Parathyroid adenoma (tissue), 2 donors: ENCODE results near the gene LCN9.

Experiments
- H2AFZ ChIP-seq: fragments of 300-600 bp; sonication (generic); one replicate; pipeline ENCODE4 v1.7.0; 2017; ENCODE audit warnings: antibody characterized with exemption, mild to moderate bottlenecking
- H3K27ac ChIP-seq: fragments of 300-600 bp; sonication (generic); one replicate; pipeline ENCODE4 v1.7.0; 2017
- H3K27me3 ChIP-seq: fragments of 300-600 bp; sonication (generic); one replicate; pipeline ENCODE4 v1.7.0; 2017; ENCODE audit warnings: low read length; ENCODE audit not compliant: control insufficient read depth, insufficient read depth
- H3K36me3 ChIP-seq: fragments of 300-600 bp; sonication (generic); one replicate; pipeline ENCODE4 v1.7.0; 2017; ENCODE audit warnings: low read length; ENCODE audit not compliant: control insufficient read depth, insufficient read depth
- H3K4me1 ChIP-seq: fragments of 300-600 bp; sonication (generic); one replicate; pipeline ENCODE4 v1.7.0; 2017; ENCODE audit warnings: control low read depth
- H3K4me2 ChIP-seq: fragments of 300-600 bp; sonication (generic); one replicate; pipeline ENCODE4 v1.7.0; 2017; ENCODE audit warnings: low read length
- H3K4me3 ChIP-seq: fragments of 300-600 bp; sonication (generic); one replicate; pipeline ENCODE4 v1.7.0; 2017; ENCODE audit warnings: low read depth, low read length
- H3K79me2 ChIP-seq: fragments of 300-600 bp; sonication (generic); one replicate; pipeline ENCODE4 v1.7.0; 2017; ENCODE audit warnings: control low read depth
- H3K9ac ChIP-seq: fragments of 300-600 bp; sonication (generic); one replicate; pipeline ENCODE4 v1.7.0; 2017; ENCODE audit warnings: mild to moderate bottlenecking
- H3K9me3 ChIP-seq: fragments of 300-600 bp; sonication (generic); one replicate; pipeline ENCODE4 v1.7.0; 2017; ENCODE audit warnings: low read length; ENCODE audit not compliant: control insufficient read depth
- TF ChIP-seq, protein P1 (sequence below): fragments of 300-600 bp; sonication (generic); IDR thresholded peaks from one replicate; pipeline ENCODE4 v1.7.0; 2017; ENCODE audit warnings: antibody characterized with exemption, mild to moderate bottlenecking
- donor health status: primary hyperparathyroidism.

The LCN9 gene, protein sequence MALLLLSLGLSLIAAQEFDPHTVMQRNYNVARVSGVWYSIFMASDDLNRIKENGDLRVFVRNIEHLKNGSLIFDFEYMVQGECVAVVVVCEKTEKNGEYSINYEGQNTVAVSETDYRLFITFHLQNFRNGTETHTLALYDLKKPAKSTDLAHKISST

GRCh38 chr9:135662758-135663450, at the start of gene LCN9:
LCN9 (plus strand) TSS chr9:135663309; CDS start chr9:135663322, 13 bp downstream.
- Histone ChIP-seq H3K79me2 (no peaks in the 10 kb centered on the region), H3K27ac (peak within 1 kb of the TSS; percentile 81), H3K27me3 (no peaks in the 10 kb centered on the region), H3K9me3 (no peaks in the 10 kb centered on the region), H3K9ac (no peak within 1 kb of the TSS), H3K36me3 (no peaks in the 10 kb centered on the region), H3K4me2 (peak within 1 kb of the TSS; percentile 30), H3K4me3 (no peak within 1 kb of the TSS), H2AFZ (peak within 1 kb of the TSS; percentile 50), H3K4me1 (peaks cover 9% of the 10 kb centered on the region)
- TF ChIP-seq, protein P1, sequence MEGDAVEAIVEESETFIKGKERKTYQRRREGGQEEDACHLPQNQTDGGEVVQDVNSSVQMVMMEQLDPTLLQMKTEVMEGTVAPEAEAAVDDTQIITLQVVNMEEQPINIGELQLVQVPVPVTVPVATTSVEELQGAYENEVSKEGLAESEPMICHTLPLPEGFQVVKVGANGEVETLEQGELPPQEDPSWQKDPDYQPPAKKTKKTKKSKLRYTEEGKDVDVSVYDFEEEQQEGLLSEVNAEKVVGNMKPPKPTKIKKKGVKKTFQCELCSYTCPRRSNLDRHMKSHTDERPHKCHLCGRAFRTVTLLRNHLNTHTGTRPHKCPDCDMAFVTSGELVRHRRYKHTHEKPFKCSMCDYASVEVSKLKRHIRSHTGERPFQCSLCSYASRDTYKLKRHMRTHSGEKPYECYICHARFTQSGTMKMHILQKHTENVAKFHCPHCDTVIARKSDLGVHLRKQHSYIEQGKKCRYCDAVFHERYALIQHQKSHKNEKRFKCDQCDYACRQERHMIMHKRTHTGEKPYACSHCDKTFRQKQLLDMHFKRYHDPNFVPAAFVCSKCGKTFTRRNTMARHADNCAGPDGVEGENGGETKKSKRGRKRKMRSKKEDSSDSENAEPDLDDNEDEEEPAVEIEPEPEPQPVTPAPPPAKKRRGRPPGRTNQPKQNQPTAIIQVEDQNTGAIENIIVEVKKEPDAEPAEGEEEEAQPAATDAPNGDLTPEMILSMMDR: no peak

GRCh38 chr9:135613946-135614805, 48.9 kb upstream of the LCN9 start:
- Histone ChIP-seq H3K4me1 (no peaks in the 10 kb centered on the region), H3K4me2 (no peak overlapping the region), H3K4me3 (no peak overlapping the region), H3K27me3 (no peaks in the 10 kb centered on the region), H3K9ac (no peak overlapping the region), H3K79me2 (no peaks in the 10 kb centered on the region), H2AFZ (no peak overlapping the region), H3K9me3 (no peaks in the 10 kb centered on the region), H3K36me3 (no peaks in the 10 kb centered on the region), H3K27ac (no peak overlapping the region)
- TF ChIP-seq, protein P1: no peak

DNA sequence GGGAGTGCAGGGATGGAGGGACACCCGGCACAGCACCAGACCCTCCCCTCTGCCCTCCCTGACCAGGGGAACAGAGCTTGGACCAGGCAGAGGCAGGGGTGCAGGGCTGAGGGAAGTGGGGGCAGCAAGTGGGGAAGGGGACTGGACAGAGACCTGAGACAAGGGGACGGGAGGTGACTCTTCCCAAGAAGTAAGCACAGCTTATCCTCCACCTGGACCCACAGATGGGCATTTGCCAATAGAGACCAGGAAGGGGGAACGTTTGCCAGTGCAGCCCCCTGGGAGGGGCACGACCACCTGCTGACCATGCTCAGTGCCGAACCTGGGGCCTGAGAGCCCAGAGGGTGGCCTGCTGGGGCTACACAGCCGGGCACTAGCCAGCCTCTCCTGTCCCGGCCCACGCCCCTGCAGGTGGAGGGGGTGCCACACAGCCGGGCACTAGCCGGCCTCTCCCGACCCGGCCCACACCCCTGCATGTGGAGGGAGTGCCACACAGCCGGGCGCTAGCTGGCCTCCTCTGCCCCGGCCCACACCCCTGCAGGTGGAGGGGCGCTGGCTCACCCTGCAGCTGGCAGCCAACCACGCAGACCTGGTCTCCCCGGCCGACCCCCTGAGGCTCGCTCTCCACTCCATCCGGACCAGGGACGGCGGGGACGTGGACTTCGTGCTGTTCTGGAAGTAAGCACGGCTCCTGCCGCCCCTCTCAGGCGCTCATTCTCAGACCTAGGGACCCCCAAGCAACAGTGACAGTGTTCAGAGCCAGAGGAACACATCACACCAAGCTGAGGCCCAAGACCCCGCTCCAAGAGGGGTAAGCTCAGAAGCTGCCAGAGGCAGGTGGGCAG, 48.1 kb upstream of the LCN9 start:
- Histone ChIP-seq H3K4me3 (no peak overlapping the region), H3K4me2 (no peak overlapping the region), H3K27me3 (no peaks in the 10 kb centered on the region), H3K9me3 (no peaks in the 10 kb centered on the region), H3K9ac (no peak overlapping the region), H3K27ac (no peak overlapping the region), H2AFZ (no peak overlapping the region), H3K36me3 (no peaks in the 10 kb centered on the region), H3K79me2 (no peaks in the 10 kb centered on the region), H3K4me1 (no peaks in the 10 kb centered on the region)
- TF ChIP-seq, protein P1: no peak

DNA sequence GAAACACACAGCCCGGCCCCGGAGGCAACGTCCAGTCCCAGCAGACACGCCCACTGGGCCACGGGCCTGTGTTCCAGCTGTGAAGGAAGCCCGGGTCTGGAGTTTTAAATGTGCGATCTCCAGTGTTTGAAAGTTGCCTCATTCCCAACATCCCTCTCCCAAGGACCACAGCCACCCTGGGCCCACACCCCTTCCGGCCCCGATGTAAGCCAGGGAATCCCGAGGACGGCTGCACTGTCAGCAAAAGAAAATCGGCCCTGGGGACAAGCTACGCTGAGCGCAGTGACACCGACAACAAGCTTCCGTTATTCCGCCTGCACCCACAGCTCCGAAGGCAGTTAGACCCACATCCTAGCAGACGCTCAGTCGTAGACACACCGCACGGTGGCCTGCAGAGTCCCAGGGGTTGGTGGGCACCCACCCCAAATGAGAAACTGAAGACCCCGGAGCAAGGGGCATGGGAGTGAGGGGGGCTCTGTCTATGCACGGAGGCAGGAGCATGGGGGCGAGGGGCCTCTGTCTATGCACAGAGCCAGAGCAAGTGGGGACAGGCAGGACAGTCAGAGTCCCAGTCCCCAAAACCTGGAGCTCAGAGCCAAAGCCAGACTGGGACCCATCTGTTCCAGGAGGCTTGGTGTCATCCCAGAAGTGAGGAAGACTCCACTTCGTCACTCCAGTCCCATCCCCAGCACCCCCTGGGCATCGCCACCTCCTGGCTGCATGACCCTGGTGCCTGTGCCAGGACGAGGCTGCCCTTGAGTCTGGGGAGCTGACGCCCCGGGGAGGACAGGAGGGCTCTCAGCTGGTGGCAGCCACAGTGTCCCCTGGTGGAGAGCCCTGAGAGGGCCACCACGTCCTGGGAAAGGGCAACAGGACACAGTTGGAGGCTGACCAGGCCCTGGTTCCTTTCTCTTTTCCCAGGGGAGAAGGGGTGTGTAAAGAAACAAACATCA, 47.2 kb upstream of the LCN9 start:
- TF ChIP-seq, protein P1: no peak
- Histone ChIP-seq H3K4me1 (no peaks in the 10 kb centered on the region), H3K27ac (no peak overlapping the region), H2AFZ (no peak overlapping the region), H3K9ac (no peak overlapping the region), H3K36me3 (no peaks in the 10 kb centered on the region), H3K9me3 (no peaks in the 10 kb centered on the region), H3K27me3 (no peaks in the 10 kb centered on the region), H3K4me3 (no peak overlapping the region), H3K4me2 (no peak overlapping the region), H3K79me2 (no peaks in the 10 kb centered on the region)
